Measurements from ENCODE around the gene LAMC3. TPM values are rescaled to one million over a fixed set of nuclear protein-coding genes. Genes with fewer than 3 reads are reported as not detected.

Gene LAMC3
- total RNA-seq, 1 donor: not detected

DNA sequence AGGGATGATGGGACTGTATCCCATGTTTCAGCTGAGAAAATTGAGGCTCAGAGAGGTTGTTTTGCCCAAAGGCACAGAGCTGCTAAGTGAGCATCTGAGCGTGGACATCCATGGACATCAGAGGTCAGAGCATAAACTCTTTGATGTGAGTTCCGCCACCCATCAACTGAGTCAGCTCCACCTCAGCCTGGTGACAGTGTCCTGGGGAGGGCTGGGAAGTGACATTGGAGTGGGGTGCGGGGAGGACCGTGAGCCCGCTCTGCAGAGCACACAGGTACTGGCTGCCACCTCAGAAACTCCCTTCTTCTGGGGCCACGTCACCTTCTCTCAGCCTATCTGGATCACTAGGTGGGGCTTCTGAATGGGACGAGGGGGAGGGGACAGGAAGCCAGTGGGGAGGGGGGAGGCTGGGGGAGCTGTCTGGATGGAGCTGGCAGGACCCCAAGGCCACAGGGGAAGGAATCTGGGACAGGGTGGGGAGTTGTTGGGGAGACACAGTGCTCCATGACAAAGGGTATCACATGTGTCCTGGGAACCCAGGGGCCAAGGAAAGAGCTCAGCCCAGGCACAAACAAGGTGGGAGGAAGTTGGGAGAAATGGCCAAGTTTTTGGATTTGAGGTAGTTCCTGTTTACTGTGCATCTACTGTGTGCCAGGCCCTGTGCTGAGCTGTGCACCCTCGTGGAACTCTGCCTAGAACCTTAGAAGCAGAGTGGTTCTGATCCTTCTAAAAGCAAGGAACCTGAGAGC is 2.5 kb downstream of the LAMC3 start:
- Histone ChIP-seq H3K9me3 (ENCODE audit: low read depth, low read length) (no peaks in the 10 kb centered on the region), H3K27me3 (ENCODE audit: insufficient read depth, low read length) (peaks cover 48% of the 10 kb centered on the region), H2AFZ (ENCODE audit: low read length) (no peak overlapping the region), H3K79me2 (ENCODE audit: insufficient read depth, low read length) (no peaks in the 10 kb centered on the region), H4K20me1 (ENCODE audit: insufficient read depth, low read length) (no peaks in the 10 kb centered on the region), H3K4me2 (ENCODE audit: insufficient read depth, low read length) (no peak overlapping the region), H3K27ac (ENCODE audit: low read depth, low read length) (no peak overlapping the region), H3K36me3 (ENCODE audit: insufficient read depth, low read length) (no peaks in the 10 kb centered on the region), H3K4me3 (ENCODE audit: insufficient read depth, low read length) (no peak overlapping the region), H3K4me1 (ENCODE audit: insufficient read depth, low read length) (no peaks in the 10 kb centered on the region)
- DNase-seq (ENCODE audit: insufficient read length, low spot score, missing footprints): peak; percentile 68
- TF ChIP-seq, protein P1, sequence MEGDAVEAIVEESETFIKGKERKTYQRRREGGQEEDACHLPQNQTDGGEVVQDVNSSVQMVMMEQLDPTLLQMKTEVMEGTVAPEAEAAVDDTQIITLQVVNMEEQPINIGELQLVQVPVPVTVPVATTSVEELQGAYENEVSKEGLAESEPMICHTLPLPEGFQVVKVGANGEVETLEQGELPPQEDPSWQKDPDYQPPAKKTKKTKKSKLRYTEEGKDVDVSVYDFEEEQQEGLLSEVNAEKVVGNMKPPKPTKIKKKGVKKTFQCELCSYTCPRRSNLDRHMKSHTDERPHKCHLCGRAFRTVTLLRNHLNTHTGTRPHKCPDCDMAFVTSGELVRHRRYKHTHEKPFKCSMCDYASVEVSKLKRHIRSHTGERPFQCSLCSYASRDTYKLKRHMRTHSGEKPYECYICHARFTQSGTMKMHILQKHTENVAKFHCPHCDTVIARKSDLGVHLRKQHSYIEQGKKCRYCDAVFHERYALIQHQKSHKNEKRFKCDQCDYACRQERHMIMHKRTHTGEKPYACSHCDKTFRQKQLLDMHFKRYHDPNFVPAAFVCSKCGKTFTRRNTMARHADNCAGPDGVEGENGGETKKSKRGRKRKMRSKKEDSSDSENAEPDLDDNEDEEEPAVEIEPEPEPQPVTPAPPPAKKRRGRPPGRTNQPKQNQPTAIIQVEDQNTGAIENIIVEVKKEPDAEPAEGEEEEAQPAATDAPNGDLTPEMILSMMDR (IDR thresholded peaks at IDR 0.05; ENCODE audit: extremely low read depth, low read depth, low read length): no peak

- Histone ChIP-seq H3K79me2 (ENCODE audit: insufficient read depth, low read length) (no peaks in the 10 kb centered on the region), H2AFZ (ENCODE audit: low read length) (no peak overlapping the region), H3K9me3 (ENCODE audit: low read depth, low read length) (no peaks in the 10 kb centered on the region), H3K4me2 (ENCODE audit: insufficient read depth, low read length) (no peak overlapping the region), H3K4me1 (ENCODE audit: insufficient read depth, low read length) (no peaks in the 10 kb centered on the region), H3K27ac (ENCODE audit: low read depth, low read length) (no peak overlapping the region), H3K27me3 (ENCODE audit: insufficient read depth, low read length) (peaks cover 43% of the 10 kb centered on the region), H4K20me1 (ENCODE audit: insufficient read depth, low read length) (no peaks in the 10 kb centered on the region), H3K36me3 (ENCODE audit: insufficient read depth, low read length) (no peaks in the 10 kb centered on the region), H3K4me3 (ENCODE audit: insufficient read depth, low read length) (no peak overlapping the region)
- no peak for DNase-seq (ENCODE audit: insufficient read length, low spot score, missing footprints)
- TF ChIP-seq, protein P1 (IDR thresholded peaks at IDR 0.05; ENCODE audit: extremely low read depth, low read depth, low read length): no peak
Observed at GRCh38 chr9:131012023-131012334, 3.0 kb downstream of the LAMC3 start.

DNA sequence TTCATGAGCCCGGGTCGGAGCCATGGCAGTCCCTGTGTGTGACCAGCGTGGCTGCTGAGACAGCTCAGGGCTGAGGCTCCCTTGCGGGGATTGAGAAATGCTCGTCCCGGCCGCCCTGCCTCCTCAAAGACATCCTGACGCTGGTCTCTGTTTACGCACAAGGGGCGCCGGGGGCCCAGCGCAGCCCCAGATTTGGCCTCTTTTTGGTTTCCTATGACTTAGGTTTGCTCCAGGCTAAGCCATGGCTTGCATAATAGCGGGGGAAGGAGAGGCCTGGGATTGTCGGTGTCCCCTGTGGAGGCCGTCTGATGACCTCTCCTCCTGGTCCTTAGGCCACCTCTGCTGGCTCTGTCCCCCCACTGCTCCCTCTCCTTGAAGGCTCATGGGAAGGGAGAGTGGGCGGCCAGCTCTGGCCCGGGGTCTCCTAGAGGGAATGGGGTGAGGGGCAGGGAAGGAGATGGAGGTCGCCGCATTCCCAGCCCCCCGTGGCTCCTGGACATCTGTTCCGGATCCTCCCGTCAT is 3.5 kb downstream of the LAMC3 start:
- peak; percentile 48 for DNase-seq (ENCODE audit: insufficient read length, low spot score, missing footprints)
- TF ChIP-seq, protein P1 (IDR thresholded peaks at IDR 0.05; ENCODE audit: extremely low read depth, low read depth, low read length): no peak
- Histone ChIP-seq H3K27me3 (ENCODE audit: insufficient read depth, low read length) (peaks cover 39% of the 10 kb centered on the region), H3K9me3 (ENCODE audit: low read depth, low read length) (no peaks in the 10 kb centered on the region), H4K20me1 (ENCODE audit: insufficient read depth, low read length) (no peaks in the 10 kb centered on the region), H3K27ac (ENCODE audit: low read depth, low read length) (no peak overlapping the region), H3K4me3 (ENCODE audit: insufficient read depth, low read length) (no peak overlapping the region), H2AFZ (ENCODE audit: low read length) (no peak overlapping the region), H3K79me2 (ENCODE audit: insufficient read depth, low read length) (no peaks in the 10 kb centered on the region), H3K4me2 (ENCODE audit: insufficient read depth, low read length) (no peak overlapping the region), H3K36me3 (ENCODE audit: insufficient read depth, low read length) (no peaks in the 10 kb centered on the region), H3K4me1 (ENCODE audit: insufficient read depth, low read length) (no peaks in the 10 kb centered on the region)

DNA sequence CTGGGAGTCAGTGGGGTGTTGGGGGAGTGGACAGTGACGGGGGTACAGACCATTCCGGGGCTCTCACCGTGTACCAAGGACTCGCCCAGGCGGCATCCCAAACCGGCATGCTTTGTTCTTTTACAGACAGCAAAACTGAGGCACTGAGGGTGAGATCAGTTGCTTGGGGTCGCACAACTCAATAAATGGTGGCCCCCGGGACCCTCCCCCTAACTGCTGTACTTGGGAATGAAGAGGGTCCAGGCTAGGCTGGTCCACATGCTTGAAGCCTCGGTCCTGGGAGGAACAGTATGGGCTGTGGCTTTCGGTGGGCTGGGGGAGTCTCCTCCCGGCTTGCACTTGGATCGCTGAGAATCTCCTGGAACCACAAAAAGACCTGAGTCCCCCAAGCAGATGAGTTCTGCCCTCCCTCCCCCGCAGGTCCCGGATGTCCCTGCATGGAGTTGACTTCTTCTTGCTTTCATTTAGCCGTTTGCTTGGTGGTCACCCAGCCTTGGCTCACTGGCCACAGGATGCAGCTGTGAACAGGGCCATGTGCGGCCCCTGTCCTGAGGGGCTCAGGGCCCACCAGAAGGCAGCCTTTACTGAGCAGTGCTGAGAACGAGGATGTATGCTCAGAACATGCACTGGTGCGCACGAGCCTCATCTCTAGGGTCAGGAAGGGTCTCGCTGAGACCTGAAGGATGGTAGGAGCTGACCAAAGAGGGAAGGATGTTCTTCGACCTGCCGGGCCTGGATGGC is 4.2 kb downstream of the LAMC3 start:
- Histone ChIP-seq H3K4me3 (ENCODE audit: insufficient read depth, low read length) (no peak overlapping the region), H3K36me3 (ENCODE audit: insufficient read depth, low read length) (no peaks in the 10 kb centered on the region), H3K4me2 (ENCODE audit: insufficient read depth, low read length) (no peak overlapping the region), H3K79me2 (ENCODE audit: insufficient read depth, low read length) (no peaks in the 10 kb centered on the region), H3K27me3 (ENCODE audit: insufficient read depth, low read length) (peaks cover 34% of the 10 kb centered on the region), H4K20me1 (ENCODE audit: insufficient read depth, low read length) (no peaks in the 10 kb centered on the region), H3K4me1 (ENCODE audit: insufficient read depth, low read length) (no peaks in the 10 kb centered on the region), H3K27ac (ENCODE audit: low read depth, low read length) (no peak overlapping the region), H3K9me3 (ENCODE audit: low read depth, low read length) (no peaks in the 10 kb centered on the region), H2AFZ (ENCODE audit: low read length) (no peak overlapping the region)
- DNase-seq (ENCODE audit: insufficient read length, low spot score, missing footprints): peak; percentile 85
- TF ChIP-seq, protein P1 (IDR thresholded peaks at IDR 0.05; ENCODE audit: extremely low read depth, low read depth, low read length): no peak
